HEK293T (cell line): ENCODE data around the gene POLN.
"Not testable (repeated sequence)": the region's sequence is repeated elsewhere in the genome, so short reads cannot be mapped to it uniquely, and the experiment has no call there.

Experiments
- SP1 ChIP-seq: fragments of 450-650 bp; IDR thresholded peaks from 2 replicates; pipeline ENCODE4 v1.6.1; 2017
- SUZ12 ChIP-seq: fragments of 450-650 bp; IDR thresholded peaks from 2 replicates; pipeline ENCODE4 v1.6.1; 2016; ENCODE audit warnings: mild to moderate bottlenecking

DNA sequence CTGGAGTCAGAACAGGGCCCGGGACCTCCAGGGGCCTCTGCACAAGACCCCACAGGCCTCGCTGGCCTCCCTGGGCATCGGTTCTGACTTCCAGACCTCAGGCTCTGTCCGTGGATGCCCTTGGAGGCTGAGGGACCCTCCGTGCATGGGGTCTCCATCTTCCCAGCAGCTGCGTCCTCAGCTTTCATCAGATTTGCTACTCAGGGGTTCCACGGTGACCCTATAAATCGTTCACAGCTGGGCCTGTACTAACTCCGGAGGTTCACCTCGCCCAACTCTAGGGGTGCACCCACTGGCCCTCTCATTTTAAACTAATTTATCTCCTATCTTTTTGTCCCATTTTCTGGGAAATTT is 33.1 kb upstream of the POLN start:
- TF ChIP-seq SP1, SUZ12: not testable (repeated sequence)
